ENCODE data around the gene SLF1.
A peak's percentile ranks its signal among the peaks of the same experiment; 100 is the strongest.

The SLF1 gene

GRCh38 chr5:94705427-94705826 is 87.0 kb downstream of the SLF1 start:
- TF ChIP-seq EZH2 (IDR thresholded peaks at IDR 0.05; ENCODE audit: borderline replicate concordance, low read depth, low read length, severe bottlenecking) (no peak), CTCF (IDR thresholded peaks at IDR 0.05; ENCODE audit: borderline replicate concordance, extremely low read depth, low read length, poor library complexity, severe bottlenecking) (no peak)
- no peaks in the 10 kb centered on the region for H3K4me1 ChIP-seq (ENCODE audit: insufficient read depth, low read length)
- H4K20me1 ChIP-seq (ENCODE audit: insufficient read depth, low read length): no peaks in the 10 kb centered on the region
- H3K27ac ChIP-seq (ENCODE audit: low read length): no peak overlapping the region
- no peaks in the 10 kb centered on the region for H3K79me2 ChIP-seq (ENCODE audit: insufficient read depth, low read length)
- no peaks in the 10 kb centered on the region for H3K27me3 ChIP-seq (ENCODE audit: insufficient read depth, low read length, poor library complexity)
- H3K4me3 ChIP-seq (ENCODE audit: low read depth in 1 of 2, low read length in 2 of 2): no peak overlapping the region
- DNase-seq (no peak), ATAC-seq (ENCODE audit: insufficient read depth, low read depth) (no peak)
- no peak overlapping the region for H3K4me2 ChIP-seq (ENCODE audit: insufficient read depth, low read length)
- peaks cover 34% of the 10 kb centered on the region for H3K36me3 ChIP-seq (ENCODE audit: insufficient read depth, low read length)
- no peak overlapping the region for H3K9ac ChIP-seq (ENCODE audit: low read depth, low read length)
- H3K9me3 ChIP-seq (ENCODE audit: insufficient read depth, low read length, severe bottlenecking): no peaks in the 10 kb centered on the region
- H2AFZ ChIP-seq (ENCODE audit: low read depth, low read length): no peak overlapping the region

GRCh38 chr5:94707359-94707758 is 88.9 kb downstream of the SLF1 start:
- Histone ChIP-seq H3K27me3 (ENCODE audit: insufficient read depth, low read length, poor library complexity) (no peaks in the 10 kb centered on the region), H3K9ac (ENCODE audit: low read depth, low read length) (no peak overlapping the region), H3K27ac (ENCODE audit: low read length) (no peak overlapping the region; the same call in 1 of the 2 replicates), H4K20me1 (ENCODE audit: insufficient read depth, low read length) (no peaks in the 10 kb centered on the region), H3K4me3 (ENCODE audit: low read depth in 1 of 2, low read length in 2 of 2) (no peak overlapping the region), H3K79me2 (ENCODE audit: insufficient read depth, low read length) (no peaks in the 10 kb centered on the region), H3K4me2 (ENCODE audit: insufficient read depth, low read length) (no peak overlapping the region), H3K9me3 (ENCODE audit: insufficient read depth, low read length, severe bottlenecking) (no peaks in the 10 kb centered on the region), H2AFZ (ENCODE audit: low read depth, low read length) (no peak overlapping the region), H3K36me3 (ENCODE audit: insufficient read depth, low read length) (peaks cover 40% of the 10 kb centered on the region), H3K4me1 (ENCODE audit: insufficient read depth, low read length) (no peaks in the 10 kb centered on the region)
- ATAC-seq (ENCODE audit: insufficient read depth, low read depth) (peak; percentile 53; the same call in 1 of the 3 replicates), DNase-seq (peak; percentile 5)
- TF ChIP-seq CTCF (IDR thresholded peaks at IDR 0.05; ENCODE audit: borderline replicate concordance, extremely low read depth, low read length, poor library complexity, severe bottlenecking): no peak
- TF ChIP-seq EZH2 (IDR thresholded peaks at IDR 0.05; ENCODE audit: borderline replicate concordance, low read depth, low read length, severe bottlenecking): no peak

GRCh38 chr5:94709277-94709676 is 90.8 kb downstream of the SLF1 start:
- Histone ChIP-seq H3K9me3 (ENCODE audit: insufficient read depth, low read length, severe bottlenecking) (no peaks in the 10 kb centered on the region), H3K36me3 (ENCODE audit: insufficient read depth, low read length) (peaks cover 52% of the 10 kb centered on the region), H3K4me2 (ENCODE audit: insufficient read depth, low read length) (no peak overlapping the region), H3K27ac (ENCODE audit: low read length) (no peak overlapping the region), H3K27me3 (ENCODE audit: insufficient read depth, low read length, poor library complexity) (no peaks in the 10 kb centered on the region), H3K9ac (ENCODE audit: low read depth, low read length) (no peak overlapping the region), H3K4me3 (ENCODE audit: low read depth in 1 of 2, low read length in 2 of 2) (no peak overlapping the region), H3K79me2 (ENCODE audit: insufficient read depth, low read length) (no peaks in the 10 kb centered on the region), H3K4me1 (ENCODE audit: insufficient read depth, low read length) (no peaks in the 10 kb centered on the region), H2AFZ (ENCODE audit: low read depth, low read length) (no peak overlapping the region), H4K20me1 (ENCODE audit: insufficient read depth, low read length) (no peaks in the 10 kb centered on the region)
- DNase-seq (no peak), ATAC-seq (ENCODE audit: insufficient read depth, low read depth) (no peak)
- no peak for TF ChIP-seq EZH2 (IDR thresholded peaks at IDR 0.05; ENCODE audit: borderline replicate concordance, low read depth, low read length, severe bottlenecking)
- TF ChIP-seq CTCF (IDR thresholded peaks at IDR 0.05; ENCODE audit: borderline replicate concordance, extremely low read depth, low read length, poor library complexity, severe bottlenecking): no peak

- ATAC-seq (ENCODE audit: insufficient read depth, low read depth) (no peak), DNase-seq (no peak)
- Histone ChIP-seq H3K4me3 (ENCODE audit: low read depth in 1 of 2, low read length in 2 of 2) (no peak overlapping the region), H3K27me3 (ENCODE audit: insufficient read depth, low read length, poor library complexity) (no peaks in the 10 kb centered on the region), H3K4me1 (ENCODE audit: insufficient read depth, low read length) (no peaks in the 10 kb centered on the region), H3K36me3 (ENCODE audit: insufficient read depth, low read length) (peaks cover 52% of the 10 kb centered on the region), H4K20me1 (ENCODE audit: insufficient read depth, low read length) (no peaks in the 10 kb centered on the region), H3K4me2 (ENCODE audit: insufficient read depth, low read length) (no peak overlapping the region), H3K9me3 (ENCODE audit: insufficient read depth, low read length, severe bottlenecking) (no peaks in the 10 kb centered on the region), H3K27ac (ENCODE audit: low read length) (no peak overlapping the region), H2AFZ (ENCODE audit: low read depth, low read length) (no peak overlapping the region), H3K9ac (ENCODE audit: low read depth, low read length) (no peak overlapping the region), H3K79me2 (ENCODE audit: insufficient read depth, low read length) (no peaks in the 10 kb centered on the region)
- TF ChIP-seq EZH2 (IDR thresholded peaks at IDR 0.05; ENCODE audit: borderline replicate concordance, low read depth, low read length, severe bottlenecking) (no peak), CTCF (IDR thresholded peaks at IDR 0.05; ENCODE audit: borderline replicate concordance, extremely low read depth, low read length, poor library complexity, severe bottlenecking) (no peak)
Measured at GRCh38 chr5:94711785-94712184, 93.3 kb downstream of the SLF1 start.

Data from DND-41 (cell line).